GM12892 (cell line): Measurements from ENCODE around the gene VGLL2.

ENCODE experiments used
- POLR2A ChIP-seq: IDR thresholded peaks from 2 replicates; pipeline ENCODE4 v1.6.1; 2011; ENCODE audit warnings: low read depth, low read length, control low read depth
- POLR2AphosphoS5 ChIP-seq: IDR thresholded peaks from 2 replicates; pipeline ENCODE4 v1.6.1; 2011; ENCODE audit warnings: low read depth, low read length, control low read depth
- TAF1 ChIP-seq: IDR thresholded peaks from 2 replicates; pipeline ENCODE4 v1.6.1; 2011; ENCODE audit warnings: low read depth, mild to moderate bottlenecking, control low read depth, low read length, borderline replicate concordance

GRCh38 chr6:117304446-117304845 lies 39.1 kb downstream of the VGLL2 start:
- TF ChIP-seq POLR2A = no peak
- TF ChIP-seq TAF1 = no peak
- no peak for TF ChIP-seq POLR2AphosphoS5
